SKM-1 (cell line): ENCODE data around the gene TBC1D16.

Experiments
- DNase-seq: peaks from one replicate; lab custom pipeline; 2025; ENCODE audit not compliant: unreplicated experiment; lab: John Stamatoyannopoulos, UW

TBC1D16 gene, protein sequence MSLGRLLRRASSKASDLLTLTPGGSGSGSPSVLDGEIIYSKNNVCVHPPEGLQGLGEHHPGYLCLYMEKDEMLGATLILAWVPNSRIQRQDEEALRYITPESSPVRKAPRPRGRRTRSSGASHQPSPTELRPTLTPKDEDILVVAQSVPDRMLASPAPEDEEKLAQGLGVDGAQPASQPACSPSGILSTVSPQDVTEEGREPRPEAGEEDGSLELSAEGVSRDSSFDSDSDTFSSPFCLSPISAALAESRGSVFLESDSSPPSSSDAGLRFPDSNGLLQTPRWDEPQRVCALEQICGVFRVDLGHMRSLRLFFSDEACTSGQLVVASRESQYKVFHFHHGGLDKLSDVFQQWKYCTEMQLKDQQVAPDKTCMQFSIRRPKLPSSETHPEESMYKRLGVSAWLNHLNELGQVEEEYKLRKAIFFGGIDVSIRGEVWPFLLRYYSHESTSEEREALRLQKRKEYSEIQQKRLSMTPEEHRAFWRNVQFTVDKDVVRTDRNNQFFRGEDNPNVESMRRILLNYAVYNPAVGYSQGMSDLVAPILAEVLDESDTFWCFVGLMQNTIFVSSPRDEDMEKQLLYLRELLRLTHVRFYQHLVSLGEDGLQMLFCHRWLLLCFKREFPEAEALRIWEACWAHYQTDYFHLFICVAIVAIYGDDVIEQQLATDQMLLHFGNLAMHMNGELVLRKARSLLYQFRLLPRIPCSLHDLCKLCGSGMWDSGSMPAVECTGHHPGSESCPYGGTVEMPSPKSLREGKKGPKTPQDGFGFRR

GRCh38 chr17:80035687-80035936 is at the start of gene TBC1D16:
TBC1D16 (minus strand) TSS chr17:80035872; CDS start chr17:80013547, 22,325 bp downstream.
- no peak for DNase-seq

GRCh38 chr17:80084773-80085172 is 49.1 kb upstream of the TBC1D16 start:
- no peak for DNase-seq

DNA sequence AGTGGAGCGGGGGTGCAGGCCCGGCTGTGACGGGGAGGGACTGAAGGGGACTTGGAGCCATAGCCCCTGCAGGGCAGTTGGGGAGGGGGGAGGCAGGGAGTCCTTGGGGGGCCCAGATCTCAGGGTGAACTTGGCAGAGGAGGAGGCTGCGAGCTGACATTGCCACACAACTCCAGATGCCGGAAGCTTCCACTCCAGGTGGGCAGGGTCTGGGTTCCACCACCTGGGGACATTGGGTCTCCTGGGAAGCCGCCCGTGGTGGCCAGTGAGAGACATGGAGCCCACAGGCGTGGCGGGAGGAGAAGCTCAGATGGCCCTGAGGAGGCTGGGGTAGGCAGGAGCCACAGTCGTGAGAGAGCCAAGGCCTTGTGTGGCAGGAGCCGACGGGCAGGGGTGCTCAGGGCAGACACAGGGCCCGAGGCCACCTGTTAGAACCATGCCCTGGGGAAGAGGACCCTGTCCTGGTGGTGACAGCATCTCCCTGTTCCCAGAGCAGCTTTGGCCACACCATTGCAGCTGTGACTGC is 47.5 kb upstream of the TBC1D16 start:
- no peak for DNase-seq

GRCh38 chr17:80082403-80083135 is 46.9 kb upstream of the TBC1D16 start:
- peak; percentile 49 for DNase-seq

DNA sequence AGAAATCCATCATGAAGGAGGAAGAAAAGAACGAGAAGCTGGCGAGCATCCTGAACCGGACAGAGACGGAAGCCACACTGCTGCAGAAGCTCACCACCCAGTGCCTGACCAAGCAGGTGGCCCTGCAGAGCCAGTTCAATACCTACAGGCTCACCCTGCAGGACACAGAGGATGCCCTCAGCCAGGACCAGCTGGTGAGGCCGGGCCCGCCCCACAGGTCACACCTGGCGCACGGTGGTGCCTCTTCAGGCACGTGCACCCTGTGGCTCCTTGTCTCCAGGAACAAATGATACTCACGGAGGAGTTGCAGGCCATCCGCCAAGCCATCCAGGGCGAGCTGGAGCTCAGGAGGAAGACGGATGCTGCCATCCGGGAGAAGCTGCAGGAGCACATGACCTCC is 45.9 kb upstream of the TBC1D16 start:
- DNase-seq, result no peak

GRCh38 chr17:80080081-80080480 is 44.4 kb upstream of the TBC1D16 start:
- DNase-seq, result no peak

DNA sequence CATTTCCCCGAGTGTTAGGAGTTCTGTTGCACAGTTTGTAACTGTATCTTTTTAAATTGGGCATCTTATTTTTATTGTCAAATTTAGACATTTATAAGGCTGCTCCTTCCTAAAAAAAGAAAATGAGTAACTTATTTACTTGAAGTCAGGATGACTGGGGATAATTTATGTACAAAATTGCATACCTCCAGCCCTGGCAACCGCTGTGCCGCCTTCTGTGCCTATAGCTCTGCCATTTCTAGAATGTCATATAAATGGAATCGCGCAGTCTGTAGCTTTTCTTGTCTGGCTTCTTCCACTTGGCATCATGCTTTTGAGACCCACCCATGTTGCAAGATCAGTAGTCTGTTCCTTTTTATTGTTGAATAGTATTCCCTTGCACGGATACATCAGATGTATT is 36.7 kb upstream of the TBC1D16 start:
- DNase-seq, result no peak

DNA sequence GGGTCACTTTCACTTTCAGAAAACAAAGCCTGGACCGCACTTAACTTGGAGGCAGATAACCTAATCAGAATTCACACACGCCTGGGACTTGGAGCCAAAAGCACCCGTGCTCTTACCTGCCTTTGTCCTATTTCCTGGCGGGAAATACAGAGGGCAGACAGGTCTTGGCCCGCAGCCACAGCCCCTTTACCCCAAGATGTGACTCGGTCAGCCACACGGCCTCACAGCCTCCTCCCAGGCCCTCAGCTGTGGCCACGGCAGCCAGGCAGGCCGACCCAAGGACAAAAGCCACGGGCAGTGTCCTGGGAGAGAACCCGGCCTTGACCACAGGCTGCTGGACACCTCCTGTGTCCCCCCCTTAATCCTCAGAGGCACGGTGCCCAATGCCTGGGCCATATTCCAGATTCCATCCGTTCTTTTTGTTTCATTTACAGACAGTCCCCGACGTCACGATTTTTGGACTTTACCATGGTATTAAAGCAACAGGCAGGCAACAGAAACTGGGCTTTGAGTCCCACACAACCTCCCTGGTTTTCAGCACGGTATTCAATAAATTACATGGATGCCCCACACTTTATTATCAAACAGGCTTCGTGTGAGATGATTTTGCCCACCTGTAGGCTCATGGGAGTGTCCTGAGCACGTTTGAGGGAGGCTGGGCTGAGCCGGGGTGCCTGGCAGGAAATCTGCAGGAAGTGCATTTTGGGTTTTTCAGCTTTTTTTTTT is 35.6 kb upstream of the TBC1D16 start:
- DNase-seq, result no peak

- no peak for DNase-seq
These were observed 34.9 kb upstream of the TBC1D16 start for GRCh38 chr17:80070375-80071115.

DNA sequence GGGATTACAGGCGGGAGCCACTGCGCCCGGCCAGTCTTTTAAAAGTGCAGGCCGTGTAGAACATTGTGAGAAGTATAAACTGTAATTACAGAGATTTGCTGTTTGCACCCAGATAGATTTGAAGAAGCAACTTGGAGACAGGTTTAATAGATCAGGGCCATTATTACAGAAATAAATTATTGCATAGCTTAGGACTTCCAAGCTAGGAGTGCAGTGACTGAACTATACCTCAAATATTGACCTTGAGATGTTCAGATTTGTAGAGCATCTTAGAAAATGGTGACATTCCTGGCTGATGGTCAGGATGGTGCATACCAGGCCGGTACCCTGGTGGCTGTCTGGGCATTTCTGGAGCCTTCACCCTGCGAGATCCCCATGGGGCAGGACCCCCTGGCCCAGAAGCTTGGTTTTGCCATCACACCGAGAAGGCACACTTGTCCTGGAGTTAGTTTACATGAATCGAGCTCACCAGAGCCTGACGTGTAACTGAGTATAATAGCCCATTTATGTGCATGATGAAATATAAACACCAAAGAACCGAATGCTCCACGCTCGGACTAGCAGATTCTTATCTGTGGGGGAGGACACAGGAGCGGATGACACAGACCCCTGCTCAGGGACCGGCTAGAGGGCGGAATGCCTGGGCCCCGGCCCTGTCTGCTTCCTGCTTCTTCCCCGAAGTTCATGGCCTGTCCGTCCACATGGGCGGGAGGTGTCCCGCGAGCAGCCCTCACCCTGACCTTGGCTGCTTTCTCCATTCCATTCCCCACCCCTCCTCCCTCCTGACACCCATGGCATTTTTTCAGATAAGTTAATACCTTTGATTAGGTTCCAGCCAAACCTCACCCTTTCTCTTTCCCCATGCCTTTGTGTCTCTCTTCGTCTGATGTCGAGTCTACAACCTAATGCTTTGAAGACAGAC is 32.9 kb upstream of the TBC1D16 start:
- no peak for DNase-seq

DNA sequence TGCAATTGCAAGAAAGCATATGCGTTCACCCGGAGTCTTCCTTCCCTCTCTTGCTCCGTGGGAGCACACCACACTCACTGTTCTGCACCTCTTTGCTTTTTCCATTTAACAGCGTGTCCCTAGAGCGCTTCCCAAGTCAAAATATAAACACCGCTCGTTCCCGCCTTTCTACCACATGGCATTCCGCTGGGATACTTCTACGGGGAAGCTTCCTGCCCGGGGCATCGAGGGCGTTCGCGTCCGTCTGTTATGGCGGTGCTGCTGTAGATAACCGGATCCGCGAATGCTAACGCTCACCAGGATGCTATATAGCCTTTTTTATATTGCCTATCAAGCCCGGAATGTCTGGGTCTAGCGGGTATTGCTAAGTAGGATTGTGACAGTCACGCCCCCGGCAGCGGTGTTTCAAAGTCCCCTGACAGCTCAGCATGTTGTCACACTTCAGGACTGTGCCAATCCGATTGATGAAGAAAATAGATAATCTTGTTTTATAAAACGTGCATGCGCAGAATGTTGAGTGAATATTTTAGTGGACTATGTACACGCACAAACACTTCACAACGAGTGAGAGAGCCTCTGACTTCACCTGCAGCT is 31.8 kb upstream of the TBC1D16 start:
- no peak for DNase-seq

DNA sequence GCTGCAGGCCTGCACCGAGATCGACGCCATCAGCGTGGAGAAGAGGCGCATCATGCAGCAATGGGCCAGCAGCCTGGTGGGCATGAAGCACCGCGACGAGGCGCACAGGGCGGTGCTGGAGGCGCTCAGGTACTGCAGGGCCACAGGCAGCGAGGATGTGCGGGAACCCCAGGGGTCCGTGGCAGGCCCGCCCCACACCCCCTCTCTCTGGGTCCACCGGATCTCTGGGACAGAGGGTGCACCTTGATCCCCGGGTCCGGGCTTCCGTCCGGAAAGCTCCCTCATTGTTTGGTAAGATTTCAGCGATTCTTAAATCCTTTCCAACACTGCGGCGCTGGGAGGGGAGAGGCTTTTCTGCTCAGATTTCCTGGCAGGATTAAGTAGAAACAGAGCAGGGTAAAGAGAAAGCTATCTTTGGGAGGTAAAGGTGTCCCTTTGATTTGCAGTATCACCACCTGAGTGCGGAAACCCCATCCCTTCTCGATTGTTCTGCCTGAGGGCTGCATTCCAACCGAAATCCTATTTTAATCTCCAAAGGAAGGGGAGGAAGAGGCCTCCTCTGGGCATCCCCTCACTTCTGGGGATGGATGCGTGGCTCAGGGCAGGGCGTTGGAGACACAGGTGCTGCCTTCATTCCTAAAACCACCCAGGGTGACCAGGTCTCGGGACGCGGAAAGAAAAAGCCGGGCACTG is 30.0 kb upstream of the TBC1D16 start:
- no peak for DNase-seq

GRCh38 chr17:80064696-80065095 is 29.0 kb upstream of the TBC1D16 start:
- no peak for DNase-seq

DNA sequence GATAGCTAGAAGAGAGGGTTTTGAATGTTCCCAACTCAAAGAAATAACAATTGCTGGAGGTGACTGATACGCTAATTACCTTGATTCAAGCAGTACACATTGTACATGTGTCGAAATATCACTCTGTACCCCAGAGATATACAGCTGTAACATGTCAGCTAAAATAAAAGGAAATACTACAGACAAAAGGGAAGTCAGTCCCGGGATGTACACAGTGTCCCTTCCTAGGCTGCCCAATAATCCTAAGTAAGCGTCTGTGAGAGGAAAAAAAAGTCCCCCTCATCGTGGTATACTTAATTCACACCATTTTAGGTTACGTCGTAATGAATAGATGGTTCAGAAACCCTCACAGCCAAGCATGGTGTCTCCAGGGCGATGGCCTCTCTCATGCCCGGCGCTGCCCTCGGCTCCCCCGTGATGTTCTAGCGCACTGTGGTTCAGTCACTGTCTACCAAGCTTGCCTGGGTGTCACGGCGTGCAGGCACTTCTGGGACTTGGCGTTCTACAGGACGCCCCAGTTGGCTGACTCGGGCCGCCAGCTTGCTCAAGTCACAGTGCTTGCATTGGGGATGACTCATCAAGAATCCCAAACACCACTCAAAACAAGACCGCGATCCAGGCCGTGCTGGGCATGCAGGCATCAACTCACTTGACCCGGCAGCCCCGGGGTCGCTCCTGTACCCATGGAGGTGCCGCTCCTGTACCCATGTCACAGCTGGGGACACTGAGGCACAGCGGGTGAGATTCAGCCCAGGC is 28.3 kb upstream of the TBC1D16 start:
- DNase-seq, result no peak

GRCh38 chr17:80061421-80061820 is 25.7 kb upstream of the TBC1D16 start:
- no peak for DNase-seq

GRCh38 chr17:80060644-80061043 is 25.0 kb upstream of the TBC1D16 start:
- DNase-seq, result no peak

- no peak for DNase-seq
These were observed 22.8 kb upstream of the TBC1D16 start for GRCh38 chr17:80058311-80058955.
